ENCODE data around the gene ERP29. TPM values are rescaled to one million over a fixed set of nuclear protein-coding genes. Genes with fewer than 3 reads are reported as not detected.

Gene ERP29
- total RNA-seq, 4 donors from 2014 or later: 18.6 to 47.9 (median 44.1) TPM

- no peak for TF ChIP-seq CTCF (IDR thresholded peaks at IDR 0.05; ENCODE audit: low read depth)
Measured at GRCh38 chr12:112007945-112008344, 5.3 kb upstream of the ERP29 start.

DNA sequence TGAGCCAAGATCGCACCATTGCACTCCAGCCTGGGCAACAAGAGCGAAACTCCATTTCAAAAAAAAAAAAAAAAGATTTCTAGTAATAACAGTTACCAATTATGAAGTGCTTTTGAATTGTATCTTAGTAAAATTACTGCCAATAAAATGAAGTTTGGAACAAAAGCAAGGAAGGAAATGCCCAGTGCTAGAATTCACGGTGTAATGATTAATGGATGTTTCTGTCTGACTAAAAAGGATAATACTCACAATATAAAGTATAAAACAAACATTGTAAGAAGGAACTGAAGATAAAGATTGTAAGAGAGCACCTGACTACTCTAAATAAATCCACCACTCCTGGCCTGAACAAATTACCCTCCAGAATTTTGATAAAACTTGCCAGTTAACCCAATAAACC lies 4.3 kb upstream of the ERP29 start:
- TF ChIP-seq CTCF (IDR thresholded peaks at IDR 0.05; ENCODE audit: low read depth): no peak

DNA sequence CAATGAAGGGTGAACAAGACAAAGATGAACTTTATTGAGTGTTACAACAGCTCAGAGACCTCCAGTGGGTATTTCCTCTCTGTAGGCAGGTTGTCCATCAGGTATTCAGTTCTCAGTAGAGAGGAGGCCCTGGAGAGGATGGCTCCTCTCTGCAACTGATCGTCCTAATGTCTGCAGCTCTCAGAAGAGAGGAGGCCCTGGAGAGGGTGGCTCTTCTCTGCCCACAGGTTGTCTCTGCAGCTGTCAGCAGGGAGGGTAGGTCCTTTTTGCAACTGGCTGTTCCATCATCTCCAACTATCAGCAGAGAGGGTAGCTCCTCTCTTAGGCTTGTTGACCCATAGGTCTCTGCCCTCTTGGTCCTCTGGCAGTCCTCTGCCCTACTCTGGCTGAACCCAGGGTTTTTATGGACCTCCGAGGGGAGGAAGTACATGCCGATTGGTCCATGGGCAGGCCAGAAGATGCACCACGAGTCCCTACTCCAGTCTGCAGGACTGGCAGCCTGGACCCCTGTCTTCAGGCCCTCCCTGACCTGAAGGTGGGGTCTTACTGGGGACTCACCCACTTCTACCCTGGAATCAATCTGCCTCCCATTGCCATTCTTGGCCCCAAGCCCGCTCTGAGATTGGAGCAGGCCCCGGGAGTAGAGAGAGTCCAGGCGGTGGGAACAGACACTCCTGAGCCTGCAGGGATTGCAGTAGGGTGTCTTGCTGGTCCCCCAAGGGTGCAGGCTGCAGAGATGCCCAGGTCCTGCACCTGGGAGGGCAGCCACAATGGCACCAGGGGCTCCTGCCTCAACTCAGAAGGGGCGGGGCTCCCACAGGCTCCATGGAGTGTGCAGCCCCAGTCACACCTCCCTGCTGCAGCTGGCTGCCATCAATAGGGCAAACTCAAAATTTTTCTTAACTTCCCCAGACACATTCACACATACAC lies 2.5 kb upstream of the ERP29 start:
- TF ChIP-seq CTCF (IDR thresholded peaks at IDR 0.05; ENCODE audit: low read depth): no peak

- no peak for TF ChIP-seq CTCF (IDR thresholded peaks at IDR 0.05; ENCODE audit: low read depth)
Measured at GRCh38 chr12:112011685-112012084, 1.5 kb upstream of the ERP29 start.

- TF ChIP-seq CTCF (IDR thresholded peaks at IDR 0.05; ENCODE audit: low read depth): no peak
Measured at GRCh38 chr12:112013601-112014402, 576 bp downstream of the ERP29 start.

GRCh38 chr12:112015938-112016337 lies 2.7 kb downstream of the ERP29 start:
- TF ChIP-seq CTCF (IDR thresholded peaks at IDR 0.05; ENCODE audit: low read depth): no peak

- no peak for TF ChIP-seq CTCF (IDR thresholded peaks at IDR 0.05; ENCODE audit: low read depth)
Measured at GRCh38 chr12:112017041-112017440, 3.8 kb downstream of the ERP29 start.

Data from subcutaneous adipose tissue (tissue), 4 donors.